HAP-1 (cell line): ENCODE data around the gene GHITM.
"Not testable (repeated sequence)": the region's sequence is repeated elsewhere in the genome, so short reads cannot be mapped to it uniquely, and the experiment has no call there.

Source experiments
- DNase-seq, 2 experiments: peaks; one replicate each; pipeline ENCODE4 v3.0.0-alpha.2; 2016 to 2020; ENCODE audit warnings: low spot score in 2 of 2
- H3K27me3 ChIP-seq: fragments of 250-450 bp; sonication (Bioruptor Pico); 2 replicates; pipeline ENCODE4 v1.5.1; 2020; ENCODE audit warnings: low read depth, mild to moderate bottlenecking, moderate library complexity
- H3K36me3 ChIP-seq: fragments of 250-450 bp; sonication (Bioruptor Pico); replicated peaks from 2 replicates; pipeline ENCODE4 v1.5.1; 2020; ENCODE audit warnings: mild to moderate bottlenecking
- H3K4me1 ChIP-seq: fragments of 250-450 bp; sonication (Bioruptor Pico); 2 replicates; pipeline ENCODE4 v1.5.1; 2020; ENCODE audit warnings: mild to moderate bottlenecking
- H3K4me3 ChIP-seq: fragments of 250-450 bp; sonication (Bioruptor Pico); 2 replicates; pipeline ENCODE4 v1.5.1; 2020; ENCODE audit warnings: mild to moderate bottlenecking, moderate library complexity
- H3K9me3 ChIP-seq: fragments of 250-450 bp; sonication (Bioruptor Pico); 2 replicates; pipeline ENCODE4 v1.5.1; 2020; ENCODE audit warnings: mild to moderate bottlenecking, moderate library complexity
- in situ Hi-C: fragments of 300-500 bp; cut with MboI; formaldehyde crosslinking; loops from 3 replicates; pipeline ENCODE4 v1.14.3; 2020; ENCODE audit warnings: low sequenced_read_pairs, inconsistent platforms, mixed read lengths

The GHITM gene

GRCh38 chr10:84125910-84126784 is 13.2 kb upstream of the GHITM start:
- peak in 1 of 2 experiments; percentile 52 for DNase-seq
- H3K27me3 ChIP-seq, in situ Hi-C loops, H3K9me3 ChIP-seq, H3K36me3 ChIP-seq, H3K4me1 ChIP-seq, H3K4me3 ChIP-seq: not testable (repeated sequence)

GRCh38 chr10:84126785-84127167 is 12.5 kb upstream of the GHITM start:
- no peak overlapping the region for H3K4me3 ChIP-seq
- H3K4me1 ChIP-seq: no peaks in the 10 kb centered on the region
- no peaks in the 10 kb centered on the region for H3K36me3 ChIP-seq
- in situ Hi-C loops: no loop called here
- H3K27me3 ChIP-seq: peaks cover 2% of the 10 kb centered on the region
- DNase-seq: no peak
- 0 out of 2 replicates have a peak, but pooled peaks cover 2% of the 10 kb centered on the region for H3K9me3 ChIP-seq

- peaks cover 18% of the 10 kb centered on the region for H3K4me1 ChIP-seq
- H3K27me3 ChIP-seq: no peaks in the 10 kb centered on the region
- peaks cover 4% of the 10 kb centered on the region; the same call in 1 of the 2 replicates for H3K36me3 ChIP-seq
- H3K4me3 ChIP-seq: no peak overlapping the region
- DNase-seq: peak; percentile 47 to 79
- in situ Hi-C loops: no loop called here
- H3K9me3 ChIP-seq: no peaks in the 10 kb centered on the region
Measured at GRCh38 chr10:84135836-84136235, 3.5 kb upstream of the GHITM start.

DNA sequence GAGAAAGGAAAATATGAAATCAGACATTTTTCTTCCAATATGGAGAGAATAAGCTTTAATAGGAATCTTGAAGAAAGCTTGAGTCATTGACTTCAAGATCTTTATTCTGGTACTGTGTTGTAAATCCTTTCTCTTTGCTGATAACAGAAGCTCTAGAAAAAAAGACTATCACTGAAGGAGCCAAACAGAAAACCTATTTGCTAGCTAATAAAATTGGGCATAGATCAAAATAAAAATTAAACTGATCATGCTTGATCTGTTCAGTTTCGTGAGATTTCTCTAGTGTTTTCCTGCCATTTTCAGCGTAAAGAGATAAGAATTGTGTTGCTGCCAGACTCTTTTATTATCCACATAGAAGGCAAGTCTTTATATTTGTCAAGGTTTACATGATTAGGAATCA is 1.5 kb upstream of the GHITM start:
- Histone ChIP-seq H3K4me3 (no peak overlapping the region), H3K36me3 (peaks cover 17% of the 10 kb centered on the region), H3K4me1 (peaks cover 20% of the 10 kb centered on the region), H3K9me3 (no peaks in the 10 kb centered on the region), H3K27me3 (no peaks in the 10 kb centered on the region)
- in situ Hi-C loops: no loop called here
- no peak for DNase-seq

DNA sequence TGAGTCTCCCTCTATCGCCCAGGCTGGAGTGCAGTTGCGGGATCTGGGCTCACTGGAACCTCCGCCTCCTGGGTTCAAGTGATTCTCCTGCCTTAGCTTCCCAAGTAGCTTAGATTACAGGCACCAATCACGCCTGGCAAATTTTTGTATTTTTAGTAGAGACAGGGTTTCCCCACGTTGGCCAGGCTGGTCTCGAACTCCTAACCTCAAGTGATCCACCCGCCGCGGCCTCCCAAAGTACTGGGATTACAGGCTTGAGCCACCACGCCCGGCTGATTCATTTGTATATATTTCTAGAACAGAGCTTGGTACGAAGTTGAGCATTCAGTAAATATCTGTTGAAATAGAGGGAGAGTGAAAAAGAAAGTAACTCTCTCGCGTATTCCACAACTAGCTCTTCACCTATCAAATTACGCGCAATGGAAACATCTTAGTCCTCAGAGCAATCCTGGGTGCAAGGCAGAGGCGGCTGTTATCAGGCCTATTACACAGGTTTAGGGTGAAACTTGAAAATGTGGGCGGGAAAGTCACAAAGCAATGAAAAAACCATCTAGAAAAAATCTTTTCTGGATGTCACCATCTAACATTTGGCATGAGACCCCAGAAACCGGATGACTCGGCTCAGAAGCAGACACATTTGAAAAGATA is 707 bp upstream of the GHITM start:
- Histone ChIP-seq H3K4me3 (peak overlapping the region; percentile 96), H3K36me3 (peaks cover 25% of the 10 kb centered on the region), H3K4me1 (peaks cover 20% of the 10 kb centered on the region), H3K27me3 (no peaks in the 10 kb centered on the region), H3K9me3 (no peaks in the 10 kb centered on the region)
- no peak for DNase-seq
- in situ Hi-C loops: no loop called here

DNA sequence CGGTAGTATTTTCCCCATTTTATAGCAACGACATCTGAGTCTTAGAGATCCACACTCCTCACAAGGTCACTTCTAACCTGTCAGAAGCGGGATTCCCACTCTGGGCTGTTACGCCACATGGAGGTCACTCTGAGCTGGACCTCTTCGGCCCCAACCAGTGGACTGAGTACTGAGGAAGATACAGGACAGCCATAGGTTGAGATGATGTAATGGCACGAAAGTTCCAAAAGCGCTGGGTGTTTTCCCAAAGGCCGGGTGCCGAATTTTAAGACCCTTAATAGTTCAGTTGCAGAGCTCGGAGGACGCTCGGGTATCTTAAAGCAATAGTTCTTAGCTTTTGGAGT is 699 bp downstream of the GHITM start:
- Histone ChIP-seq H3K27me3 (no peaks in the 10 kb centered on the region), H3K4me1 (peaks cover 20% of the 10 kb centered on the region), H3K9me3 (no peaks in the 10 kb centered on the region), H3K36me3 (peaks cover 38% of the 10 kb centered on the region), H3K4me3 (peak overlapping the region; percentile 96)
- in situ Hi-C loops: no loop called here
- no peak for DNase-seq

DNA sequence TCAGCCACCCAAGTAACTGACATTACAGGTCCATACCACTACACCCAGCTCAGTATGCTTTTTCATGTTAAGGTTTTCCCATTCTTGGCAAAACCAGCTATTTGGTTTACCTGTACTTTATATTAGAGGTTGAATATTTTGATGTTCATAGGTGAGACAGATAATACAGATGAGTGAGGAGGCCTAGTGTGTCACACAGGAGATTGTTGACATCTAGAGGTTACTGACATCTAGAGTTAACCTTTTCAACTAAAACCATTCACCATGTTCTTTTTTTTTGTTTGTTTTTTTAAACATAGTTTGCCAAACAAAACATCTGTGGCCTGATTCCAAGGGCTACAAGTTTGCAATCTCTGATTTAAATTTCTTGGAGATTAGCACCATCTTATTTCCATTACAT is 8.0 kb downstream of the GHITM start:
- H3K4me1 ChIP-seq: no peaks in the 10 kb centered on the region
- in situ Hi-C loops: loop anchor here (5.0 kb wide), 1 partner anchor 60 kb away; no protein-coding TSS in a partner anchor
- peaks cover 90% of the 10 kb centered on the region for H3K36me3 ChIP-seq
- H3K27me3 ChIP-seq: no peaks in the 10 kb centered on the region
- no peaks in the 10 kb centered on the region for H3K9me3 ChIP-seq
- DNase-seq: no peak
- no peak overlapping the region for H3K4me3 ChIP-seq

- H3K9me3 ChIP-seq, H3K4me1 ChIP-seq, H3K4me3 ChIP-seq, H3K27me3 ChIP-seq: not testable (repeated sequence)
- in situ Hi-C loops: loop anchor here (5.0 kb wide), 1 partner anchor 59 kb away; no protein-coding TSS in a partner anchor
- DNase-seq: peak in 1 of 2 experiments; percentile 33
- H3K36me3 ChIP-seq: peaks cover 92% of the 10 kb centered on the region
Measured at GRCh38 chr10:84148006-84148597, 8.8 kb downstream of the GHITM start.

GRCh38 chr10:84149854-84150253 is 10.5 kb downstream of the GHITM start:
- in situ Hi-C loops: loop anchor here (5.0 kb wide), 1 partner anchor 57 kb away; no protein-coding TSS in a partner anchor
- Histone ChIP-seq H3K9me3 (no peaks in the 10 kb centered on the region), H3K36me3 (peaks cover 81% of the 10 kb centered on the region), H3K4me1 (no peaks in the 10 kb centered on the region), H3K27me3 (no peaks in the 10 kb centered on the region), H3K4me3 (no peak overlapping the region)
- DNase-seq: no peak

GRCh38 chr10:84152769-84153168 is 13.5 kb downstream of the GHITM start:
- Histone ChIP-seq H3K36me3 (peaks cover 55% of the 10 kb centered on the region), H3K4me3 (no peak overlapping the region), H3K27me3 (no peaks in the 10 kb centered on the region), H3K9me3 (no peaks in the 10 kb centered on the region), H3K4me1 (no peaks in the 10 kb centered on the region)
- in situ Hi-C loops: no loop called here
- no peak for DNase-seq

- H3K36me3 ChIP-seq: peaks cover 30% of the 10 kb centered on the region
- in situ Hi-C loops: no loop called here
Measured at GRCh38 chr10:84155521-84155920, 16.2 kb downstream of the GHITM start.

GRCh38 chr10:84156009-84156408 is 16.7 kb downstream of the GHITM start:
- Histone ChIP-seq H3K4me1 (no peaks in the 10 kb centered on the region; the same call in none of the 2 replicates), H3K36me3 (peaks cover 25% of the 10 kb centered on the region), H3K9me3 (no peaks in the 10 kb centered on the region), H3K4me3 (no peak overlapping the region), H3K27me3 (no peaks in the 10 kb centered on the region)
- in situ Hi-C loops: no loop called here
- no peak for DNase-seq

More at GRCh38 chr10:84155521-84155920, 16.2 kb downstream of the GHITM start:
- DNase-seq: no peak
- H3K4me1 ChIP-seq: no peaks in the 10 kb centered on the region; the same call in 1 of the 2 replicates
- no peaks in the 10 kb centered on the region for H3K9me3 ChIP-seq
- no peaks in the 10 kb centered on the region for H3K27me3 ChIP-seq
- H3K4me3 ChIP-seq: no peak overlapping the region

- no peaks in the 10 kb centered on the region for H3K9me3 ChIP-seq
- H3K4me1 ChIP-seq: no peaks in the 10 kb centered on the region; the same call in none of the 2 replicates
- no peaks in the 10 kb centered on the region for H3K27me3 ChIP-seq
- DNase-seq: no peak
- no peak overlapping the region for H3K4me3 ChIP-seq
- in situ Hi-C loops: no loop called here
- H3K36me3 ChIP-seq: peaks cover 19% of the 10 kb centered on the region
Measured at GRCh38 chr10:84156768-84157167, 17.5 kb downstream of the GHITM start.

DNA sequence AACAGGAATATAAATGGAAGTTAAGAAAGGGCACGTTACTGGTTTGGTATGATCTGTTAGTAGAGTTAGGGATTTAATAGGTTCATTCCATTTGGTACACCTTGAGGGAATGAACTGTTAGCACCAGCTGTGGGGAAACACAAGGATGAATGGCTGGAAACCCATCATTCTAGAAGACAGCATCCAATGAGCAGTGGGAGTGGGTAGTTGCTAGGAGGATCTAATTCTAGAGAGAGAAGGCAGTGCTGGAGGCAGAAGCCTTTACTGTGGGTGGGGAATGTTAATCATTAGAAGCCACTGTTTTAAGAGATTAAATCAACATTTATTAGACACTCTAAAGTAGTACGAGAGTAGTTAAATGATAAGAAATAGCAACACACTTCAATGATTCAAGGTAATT is 18.8 kb downstream of the GHITM start:
- no peaks in the 10 kb centered on the region for H3K27me3 ChIP-seq
- H3K4me1 ChIP-seq: peaks cover 6% of the 10 kb centered on the region
- no peak overlapping the region for H3K4me3 ChIP-seq
- no peaks in the 10 kb centered on the region for H3K9me3 ChIP-seq
- in situ Hi-C loops: no loop called here
- peaks cover 6% of the 10 kb centered on the region for H3K36me3 ChIP-seq
- no peak for DNase-seq
